Measurements from ENCODE around the gene PLA2G4B.
"Not testable (repeated sequence)": the region's sequence is repeated elsewhere in the genome, so short reads cannot be mapped to it uniquely, and the experiment has no call there.

PLA2G4B gene

DNA sequence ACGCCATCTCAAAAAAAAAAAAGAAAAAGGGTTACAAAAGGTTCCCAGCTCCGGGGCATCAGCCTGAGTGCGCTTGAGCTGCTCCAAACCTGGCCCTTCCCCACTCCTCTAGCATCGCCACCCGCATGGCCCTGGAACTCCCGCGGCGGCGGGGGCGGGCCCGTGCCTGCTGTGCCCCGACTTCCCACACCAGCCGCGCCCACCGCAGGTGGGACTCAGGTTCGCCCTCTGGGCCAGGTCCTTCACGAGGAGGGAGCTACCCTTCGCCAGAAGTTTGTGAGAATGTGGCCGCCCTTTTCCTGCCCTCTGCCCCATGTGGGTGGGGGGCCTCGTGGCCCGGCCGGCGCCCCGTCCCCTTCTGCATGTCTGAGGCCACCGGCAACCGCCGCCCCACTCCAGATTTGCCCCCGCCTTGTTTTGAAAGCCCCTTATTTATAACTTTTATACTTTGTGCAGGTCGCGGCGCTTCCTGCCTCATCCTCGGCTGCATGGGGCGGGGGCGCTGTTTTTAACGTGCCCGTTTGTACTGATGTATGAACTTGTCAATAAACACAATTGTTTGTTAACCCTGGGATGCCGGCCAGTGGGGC, 11.3 kb upstream of the PLA2G4B start:
- no peak for DNase-seq (ENCODE audit: low read depth, low spot score)

DNA sequence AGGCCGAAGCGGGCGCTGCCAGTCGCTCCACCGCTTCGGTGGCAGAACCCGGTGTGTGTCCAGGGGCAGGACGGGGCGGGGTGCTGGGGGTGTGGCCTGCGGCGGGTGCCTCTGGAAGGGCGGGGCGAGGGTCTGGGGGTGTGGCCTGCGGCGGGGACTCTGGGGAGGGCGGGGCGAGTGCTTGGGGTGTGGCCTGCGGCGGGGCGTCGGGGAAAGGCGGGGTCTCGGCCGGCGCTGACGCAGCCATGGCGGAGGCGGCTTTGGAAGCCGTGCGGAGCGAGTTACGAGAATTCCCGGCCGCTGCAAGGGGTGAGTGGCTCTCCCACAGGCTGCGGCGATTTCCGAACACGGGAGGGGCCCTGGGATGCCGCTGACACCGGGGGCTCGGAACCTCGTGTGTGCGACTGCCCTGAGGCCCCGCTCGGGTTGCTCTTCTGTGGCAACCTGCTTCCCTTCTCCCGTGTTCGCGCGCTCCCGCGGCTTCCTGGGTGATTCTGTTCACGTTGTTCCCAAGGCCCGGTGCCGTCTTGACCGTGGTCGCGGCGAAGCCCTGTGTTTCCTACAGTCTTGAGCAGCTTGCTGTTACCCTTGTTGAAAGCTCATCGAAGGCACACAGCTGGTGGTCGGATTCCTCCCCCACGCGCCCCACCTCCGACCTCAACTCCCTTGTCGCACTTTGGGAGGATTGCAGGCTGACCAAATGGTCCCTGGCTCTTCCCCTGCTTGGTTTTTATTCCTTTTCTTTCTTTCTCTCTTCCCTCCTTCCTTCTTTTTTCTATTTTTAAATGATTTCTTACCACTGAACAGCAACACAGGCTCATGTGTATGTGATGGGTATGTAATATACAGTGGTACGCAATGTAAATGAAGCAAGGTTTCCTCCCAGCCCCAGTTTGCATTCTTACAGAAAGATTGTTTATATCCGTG, 10.5 kb upstream of the PLA2G4B start, which contains the start of gene JMJD7:
Gene JMJD7, plus strand, starts transcription at position 213 of the 927 bp plus-strand sequence. Its CDS starts 33 bp downstream, at position 246.
- DNase-seq (ENCODE audit: low read depth, low spot score), result peak; percentile 97

DNA sequence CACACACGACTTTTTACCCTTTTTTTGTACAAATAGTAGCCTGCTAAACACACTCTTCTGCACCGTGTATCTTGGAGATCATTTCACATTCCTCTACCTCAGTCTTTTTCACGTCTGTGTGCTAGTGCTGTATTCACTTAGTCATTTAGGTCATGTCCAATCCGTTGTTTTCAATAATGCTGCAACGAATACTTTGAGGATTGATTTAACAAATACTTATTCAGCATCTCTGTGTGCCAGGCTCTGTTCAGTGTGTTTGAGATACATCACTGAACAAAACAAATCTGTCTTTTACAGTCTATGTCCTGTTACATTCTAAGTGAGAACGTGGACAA, 9.9 kb upstream of the PLA2G4B start:
- no peak for DNase-seq (ENCODE audit: low read depth, low spot score)

DNA sequence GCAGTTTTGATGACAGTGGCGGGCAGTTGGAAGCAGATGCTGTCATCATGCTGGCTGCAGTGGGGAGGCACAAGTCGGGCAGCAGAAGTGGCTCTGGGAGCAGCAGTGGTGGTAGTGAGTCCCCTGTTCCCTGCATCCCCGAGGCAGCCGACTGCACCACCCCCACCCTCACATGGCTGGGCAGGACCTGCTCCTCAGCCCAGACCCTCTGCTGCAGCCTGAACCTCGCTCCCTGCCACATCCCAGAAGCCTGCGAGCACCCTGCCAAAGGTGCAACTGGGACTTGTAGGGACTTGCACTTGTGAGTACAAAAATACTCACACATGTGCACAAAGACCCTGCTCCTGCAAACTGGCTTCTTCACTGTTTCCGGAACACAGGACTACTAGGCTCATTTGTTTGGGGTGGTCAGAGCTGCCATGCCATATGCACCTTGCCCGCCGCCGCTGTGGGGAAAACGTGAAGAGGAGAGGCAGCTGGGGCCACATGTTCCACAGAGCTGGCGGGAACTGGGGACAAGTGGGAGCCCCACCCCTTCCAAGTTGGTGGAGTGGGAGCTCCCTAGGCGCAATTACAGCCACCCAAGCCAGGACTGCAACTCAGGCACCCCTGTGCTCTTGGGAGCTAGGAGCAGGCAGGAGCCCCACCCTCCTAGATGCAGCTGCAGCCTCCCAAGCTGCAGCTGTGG, 8.5 kb upstream of the PLA2G4B start:
- no peak for DNase-seq (ENCODE audit: low read depth, low spot score)

DNA sequence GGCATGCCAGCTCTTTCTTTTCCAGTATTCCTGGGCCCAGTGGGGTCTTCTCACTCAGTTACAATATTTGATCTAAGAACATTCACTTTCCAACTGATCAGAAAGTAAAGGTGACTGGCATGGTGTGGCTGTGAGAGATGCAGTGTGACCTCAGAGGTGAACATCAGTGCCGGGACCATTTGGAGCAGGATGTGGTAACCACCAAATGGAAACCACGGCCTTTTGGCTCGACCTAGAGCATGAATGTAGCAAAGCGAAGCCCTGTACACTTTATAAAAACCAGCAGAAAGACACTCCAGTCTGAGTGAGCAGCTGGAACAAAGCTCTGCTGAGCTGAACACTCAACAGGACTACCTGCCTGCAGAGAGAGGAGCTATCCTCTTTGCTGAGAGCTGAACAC, 7.4 kb upstream of the PLA2G4B start:
- DNase-seq (ENCODE audit: low read depth, low spot score), result not testable (repeated sequence)

DNA sequence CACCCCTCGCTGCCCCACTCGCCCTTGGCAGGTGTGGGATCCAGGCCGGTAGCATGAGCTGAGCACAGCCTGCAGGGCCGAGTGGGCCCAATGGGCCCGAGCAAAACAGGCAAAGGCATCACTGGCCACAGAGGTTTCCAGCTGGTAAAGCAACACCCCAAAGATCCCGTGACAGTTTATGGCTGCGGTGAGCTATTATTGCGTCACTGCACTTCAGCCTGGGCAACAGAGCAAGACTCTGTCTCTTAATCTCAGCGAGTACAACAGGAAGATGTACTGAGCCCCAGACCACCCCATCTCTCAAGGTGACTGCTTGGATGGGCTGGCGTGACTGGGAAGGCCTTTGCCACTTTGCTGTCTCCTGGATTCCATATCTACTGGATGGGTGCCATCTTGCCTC, 6.4 kb upstream of the PLA2G4B start:
- DNase-seq (ENCODE audit: low read depth, low spot score), result no peak

DNA sequence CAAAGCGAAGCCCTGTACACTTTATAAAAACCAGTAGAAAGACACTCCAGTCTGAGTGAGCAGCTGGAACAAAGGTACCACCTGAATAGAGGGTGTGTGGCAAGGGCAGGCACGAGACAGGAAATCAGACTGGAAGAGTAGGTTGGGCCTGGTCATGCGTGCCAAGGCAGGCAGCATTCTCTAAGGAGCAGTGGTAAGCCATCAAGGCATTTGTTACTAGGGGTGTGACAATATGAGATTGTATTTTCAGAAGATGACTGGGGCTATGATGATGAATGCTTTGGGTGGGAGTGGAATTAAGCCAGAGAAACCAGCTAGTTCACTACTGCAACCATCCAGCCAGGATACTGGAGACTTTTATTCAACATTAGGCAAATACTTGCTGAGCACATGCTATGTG, 5.8 kb upstream of the PLA2G4B start:
- no peak for DNase-seq (ENCODE audit: low read depth, low spot score)

DNA sequence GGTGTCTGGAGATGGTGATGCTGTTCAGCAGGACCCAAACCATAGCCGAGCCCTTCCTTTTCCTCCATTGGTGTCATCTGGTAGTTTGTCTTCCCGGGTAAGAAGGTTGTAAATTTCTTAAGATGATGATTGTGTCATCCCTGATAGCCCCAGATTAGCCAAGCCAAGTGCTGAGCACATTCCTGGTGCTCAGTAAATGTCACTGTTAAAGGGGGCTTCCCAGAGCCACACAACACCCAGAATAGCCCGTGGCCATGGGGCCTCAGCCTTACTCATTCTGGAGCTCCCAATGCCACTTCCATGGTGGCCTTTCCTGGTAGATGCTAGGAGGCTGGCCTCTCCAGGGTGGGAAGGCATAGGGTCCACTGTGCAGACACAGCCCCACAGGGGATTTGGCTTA, 4.6 kb upstream of the PLA2G4B start:
- no peak for DNase-seq (ENCODE audit: low read depth, low spot score)

DNA sequence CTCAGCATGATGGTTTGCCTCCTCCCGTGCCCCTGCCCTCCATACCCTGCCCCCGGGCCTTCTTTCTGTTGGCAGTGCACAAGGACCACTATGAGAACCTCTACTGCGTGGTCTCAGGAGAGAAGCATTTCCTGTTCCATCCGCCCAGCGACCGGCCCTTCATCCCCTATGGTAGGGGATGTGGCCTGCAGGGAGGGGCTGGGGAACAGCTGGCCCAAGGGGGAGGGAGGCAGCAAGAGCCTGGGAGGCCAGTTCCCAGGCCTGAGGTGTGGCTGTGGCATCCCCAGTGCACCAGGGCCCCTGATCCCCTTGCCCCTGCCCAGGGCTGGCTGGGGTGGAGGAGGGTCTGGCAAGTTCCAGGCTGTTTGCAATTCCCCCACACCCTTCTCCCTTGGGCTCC, 2.6 kb upstream of the PLA2G4B start:
- DNase-seq (ENCODE audit: low read depth, low spot score), result no peak

DNA sequence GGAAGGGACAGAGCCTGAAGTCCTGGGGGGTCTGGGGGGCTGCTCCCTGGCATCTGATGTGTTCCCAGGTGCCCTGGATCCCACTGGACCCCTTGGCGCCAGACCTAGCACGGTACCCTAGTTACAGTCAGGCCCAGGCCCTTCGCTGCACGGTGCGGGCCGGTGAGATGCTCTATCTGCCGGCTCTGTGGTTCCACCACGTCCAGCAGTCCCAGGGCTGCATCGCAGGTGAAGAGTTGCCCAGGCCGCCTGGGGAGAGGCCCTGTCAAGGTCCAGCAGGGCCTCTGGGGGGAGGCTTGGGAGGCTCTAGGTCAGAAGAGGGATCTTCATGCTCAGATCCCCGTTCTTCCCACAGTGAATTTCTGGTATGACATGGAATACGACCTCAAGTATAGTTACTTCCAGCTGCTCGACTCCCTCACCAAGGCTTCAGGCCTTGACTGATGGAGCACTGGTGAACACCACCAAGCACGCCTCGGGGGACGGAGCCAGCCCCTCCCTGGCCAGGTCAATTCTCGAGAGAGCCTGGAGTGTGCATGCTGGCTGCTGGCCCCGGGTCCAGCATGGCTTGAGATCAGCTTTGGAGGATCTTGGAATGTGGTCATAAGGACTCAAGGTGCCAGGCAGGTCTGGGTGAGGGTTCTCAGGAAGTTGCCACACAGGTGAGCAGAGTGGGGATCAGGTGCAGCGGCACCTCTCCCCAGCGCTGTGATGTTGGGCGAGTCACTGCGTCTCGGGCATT, 1.8 kb upstream of the PLA2G4B start:
- DNase-seq (ENCODE audit: low read depth, low spot score), result no peak

DNA sequence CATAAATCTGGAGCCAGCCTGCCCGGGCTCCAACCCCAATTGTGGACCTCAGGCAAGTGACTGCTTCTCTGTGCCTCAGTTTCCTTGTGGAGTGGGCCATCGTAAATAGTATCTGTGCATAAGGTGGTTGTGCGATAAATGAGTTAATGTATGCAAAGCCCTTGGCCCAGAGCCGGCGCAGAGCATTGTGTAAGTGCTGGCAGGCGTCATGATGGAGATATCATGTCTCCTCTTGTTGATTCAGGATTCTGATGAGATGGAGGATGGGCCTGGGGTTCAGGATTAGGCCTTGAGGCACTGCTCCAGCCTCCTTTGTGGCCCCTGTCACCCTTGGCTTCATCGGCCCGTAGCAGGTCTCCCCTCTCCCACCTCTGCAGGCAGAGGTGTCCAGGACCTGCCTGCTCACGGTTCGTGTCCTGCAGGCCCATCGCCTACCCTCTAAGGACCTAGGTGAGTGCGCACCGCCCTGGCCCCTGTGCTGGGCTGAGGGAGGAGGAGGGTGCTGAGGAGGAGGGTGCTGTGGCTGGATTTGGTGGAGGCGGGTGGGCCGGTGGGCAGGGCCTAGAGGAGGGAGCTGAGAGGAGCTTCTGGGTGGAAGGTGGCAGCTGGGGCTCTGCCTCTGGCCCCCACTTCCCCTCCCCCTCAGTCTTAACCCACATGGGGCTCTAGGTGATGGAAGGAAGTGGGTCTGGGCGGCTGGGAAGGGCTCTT, 1.3 kb downstream of the PLA2G4B start:
- no peak for DNase-seq (ENCODE audit: low read depth, low spot score)

DNA sequence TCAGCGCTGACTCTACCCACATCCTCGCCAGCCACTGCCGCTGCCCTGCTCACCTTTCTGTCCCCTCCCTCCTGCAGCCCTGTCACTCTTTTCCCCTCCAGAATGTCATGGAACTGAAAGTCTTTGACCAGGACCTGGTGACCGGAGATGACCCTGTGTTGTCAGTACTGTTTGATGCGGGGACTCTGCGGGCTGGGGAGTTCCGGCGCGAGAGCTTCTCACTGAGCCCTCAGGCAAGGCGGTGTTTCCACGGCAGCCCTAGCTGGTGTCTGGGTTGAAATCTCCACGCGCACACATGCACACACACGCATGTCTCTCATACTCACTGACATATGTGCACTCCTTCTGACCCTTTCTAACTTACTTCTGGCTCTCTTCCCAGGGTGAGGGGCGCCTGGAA, 2.0 kb downstream of the PLA2G4B start:
- no peak for DNase-seq (ENCODE audit: low read depth, low spot score)

DNA sequence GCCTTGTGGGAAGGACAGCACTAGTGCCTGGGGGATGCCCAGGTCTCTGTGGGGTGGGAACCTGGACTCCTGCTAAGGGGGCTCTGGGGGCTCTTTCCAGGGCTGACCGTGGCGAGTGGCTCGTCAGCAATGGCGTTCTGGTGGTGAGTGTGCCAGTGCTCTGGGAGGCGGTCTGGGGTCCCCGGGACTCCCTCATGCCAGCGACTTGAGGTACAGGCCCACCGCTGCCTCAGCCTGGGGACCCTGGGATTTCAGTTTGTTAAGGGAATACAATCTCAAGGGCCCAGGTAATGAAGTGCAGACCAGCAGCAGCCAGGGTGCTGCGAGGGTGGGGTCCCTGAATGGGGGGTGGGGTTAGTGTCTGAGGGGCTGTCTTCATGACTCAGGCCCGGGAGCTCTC, 2.5 kb downstream of the PLA2G4B start:
- DNase-seq (ENCODE audit: low read depth, low spot score), result no peak

DNA sequence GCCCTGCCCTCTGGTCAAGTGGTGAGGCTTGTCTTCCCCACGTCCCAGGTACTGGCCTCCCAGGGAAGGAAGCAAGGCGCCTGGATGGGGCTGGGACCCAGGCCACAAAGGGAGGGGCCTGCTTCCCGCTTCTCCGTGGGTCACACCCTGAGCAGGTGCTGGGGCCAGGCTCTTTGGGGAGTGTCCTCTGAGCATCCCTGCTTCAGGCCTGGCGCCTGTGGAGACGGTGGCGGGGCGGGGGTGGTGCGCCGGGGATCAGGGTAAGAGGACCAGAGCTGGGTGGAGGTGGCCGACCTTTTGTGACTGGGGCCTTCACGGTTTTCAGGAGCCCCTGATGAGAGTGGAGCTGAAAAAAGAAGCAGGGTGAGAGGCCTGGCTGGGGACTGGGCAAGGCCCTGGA, 3.6 kb downstream of the PLA2G4B start:
- no peak for DNase-seq (ENCODE audit: low read depth, low spot score)

DNA sequence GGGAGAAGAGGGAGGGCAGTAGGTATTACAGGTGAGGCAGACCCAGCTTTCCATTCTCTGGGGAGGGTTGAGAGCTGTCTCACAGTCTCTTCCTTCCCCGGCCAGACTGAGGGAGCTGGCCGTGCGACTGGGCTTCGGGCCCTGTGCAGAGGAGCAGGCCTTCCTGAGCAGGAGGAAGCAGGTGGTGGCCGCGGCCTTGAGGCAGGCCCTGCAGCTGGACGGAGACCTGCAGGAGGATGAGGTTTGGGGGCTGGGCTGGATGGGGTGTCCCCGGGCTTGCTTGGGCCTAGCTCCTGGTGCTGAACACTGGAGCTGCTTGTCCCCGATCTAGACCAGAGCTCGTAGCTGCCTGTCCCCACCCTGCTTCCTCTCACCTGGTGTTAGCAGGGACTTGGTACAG, 4.9 kb downstream of the PLA2G4B start:
- no peak for DNase-seq (ENCODE audit: low read depth, low spot score)

DNA sequence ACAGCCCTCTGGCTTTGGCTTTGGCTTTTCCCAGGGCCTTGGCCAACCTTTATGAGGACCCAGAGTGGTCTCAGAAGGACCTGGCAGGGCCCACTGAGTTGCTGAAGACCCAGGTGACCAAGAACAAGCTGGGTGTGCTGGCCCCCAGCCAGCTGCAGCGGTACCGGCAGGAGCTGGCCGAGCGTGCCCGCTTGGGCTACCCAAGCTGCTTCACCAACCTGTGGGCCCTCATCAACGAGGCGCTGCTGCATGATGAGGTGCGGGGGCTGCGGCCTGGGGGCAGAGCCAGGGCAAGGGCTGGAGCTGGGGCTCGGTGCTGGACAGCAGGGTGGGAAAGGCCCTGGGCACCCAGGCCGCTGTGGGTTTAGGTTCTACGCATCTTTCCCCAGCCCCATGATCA, 6.2 kb downstream of the PLA2G4B start:
- no peak for DNase-seq (ENCODE audit: low read depth, low spot score)

DNA sequence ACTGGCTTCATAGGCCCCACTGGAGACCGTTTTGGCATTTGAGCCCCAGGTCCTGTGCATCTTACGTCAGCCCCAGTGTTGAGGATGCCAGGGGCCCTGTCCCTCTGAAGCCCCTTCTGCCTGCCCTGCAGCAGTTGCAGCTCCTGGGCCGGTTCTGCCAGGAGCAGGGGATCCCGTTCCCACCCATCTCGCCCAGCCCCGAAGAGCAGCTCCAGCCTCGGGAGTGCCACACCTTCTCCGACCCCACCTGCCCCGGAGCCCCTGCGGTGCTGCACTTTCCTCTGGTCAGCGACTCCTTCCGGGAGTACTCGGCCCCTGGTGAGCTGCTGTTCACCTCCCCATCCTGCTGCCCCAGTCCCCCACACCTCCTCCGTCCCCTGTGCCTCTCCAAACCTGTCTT, 8.6 kb downstream of the PLA2G4B start:
- DNase-seq (ENCODE audit: low read depth, low spot score), result no peak

DNA sequence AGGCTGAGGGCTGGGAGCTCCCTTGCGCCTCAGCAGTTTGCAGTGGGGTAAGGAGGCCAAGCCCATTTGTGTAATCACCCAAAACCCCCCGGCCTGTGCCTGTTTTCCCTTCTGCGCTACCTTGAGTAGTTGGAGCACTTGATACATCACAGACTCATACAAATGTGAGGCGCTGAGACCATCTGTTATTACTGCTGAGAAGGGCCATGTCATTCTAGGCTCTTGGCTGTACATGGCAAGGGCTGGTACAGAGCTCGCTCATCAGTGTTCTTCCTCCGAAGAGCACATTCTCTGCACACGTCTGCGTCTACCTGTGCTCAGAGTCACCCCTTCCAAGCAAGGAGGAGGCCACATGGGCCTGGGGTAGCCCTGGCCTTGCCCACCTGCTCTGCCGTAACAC, 9.3 kb downstream of the PLA2G4B start:
- no peak for DNase-seq (ENCODE audit: low read depth, low spot score)

DNA sequence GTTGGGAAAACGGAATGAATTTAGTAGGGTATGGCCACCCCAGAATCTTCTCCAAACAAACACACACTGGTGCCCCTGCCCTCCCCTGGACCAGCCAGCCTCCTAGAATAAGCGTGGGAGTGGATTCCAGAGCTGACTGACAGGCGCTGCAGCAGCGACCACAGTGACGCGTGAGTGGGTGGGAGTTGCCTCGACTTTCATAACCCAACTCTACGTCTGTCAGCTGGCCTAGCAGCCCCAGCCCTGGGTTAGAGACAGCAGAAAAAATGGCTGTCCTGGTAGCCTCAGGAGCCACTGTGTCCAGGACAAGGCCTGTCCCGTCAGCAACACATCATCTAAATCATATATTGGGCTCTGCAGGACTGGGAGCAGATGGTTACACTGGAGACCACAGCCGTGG, 10.0 kb downstream of the PLA2G4B start:
- no peak for DNase-seq (ENCODE audit: low read depth, low spot score)

DNA sequence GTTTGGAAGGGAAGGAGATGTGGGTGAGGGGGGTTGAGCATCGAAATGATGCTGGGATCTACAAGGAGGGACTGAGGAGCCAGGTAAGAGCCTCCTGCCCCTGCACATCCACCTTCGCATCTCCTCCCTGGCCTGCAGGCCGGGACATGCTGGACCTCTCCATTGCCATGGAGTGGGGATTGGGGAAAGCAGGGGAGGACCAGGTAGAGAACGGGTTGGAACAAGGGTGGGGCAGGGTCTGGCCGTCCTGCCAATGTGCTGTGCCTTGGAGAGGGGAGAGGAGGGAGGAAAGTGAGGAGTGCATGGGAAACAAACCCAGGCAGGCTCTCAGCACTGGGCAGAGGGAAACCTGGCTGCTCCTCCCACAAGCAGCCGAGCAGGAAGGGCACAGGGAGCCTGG, 10.6 kb downstream of the PLA2G4B start:
- no peak for DNase-seq (ENCODE audit: low read depth, low spot score)

DNA sequence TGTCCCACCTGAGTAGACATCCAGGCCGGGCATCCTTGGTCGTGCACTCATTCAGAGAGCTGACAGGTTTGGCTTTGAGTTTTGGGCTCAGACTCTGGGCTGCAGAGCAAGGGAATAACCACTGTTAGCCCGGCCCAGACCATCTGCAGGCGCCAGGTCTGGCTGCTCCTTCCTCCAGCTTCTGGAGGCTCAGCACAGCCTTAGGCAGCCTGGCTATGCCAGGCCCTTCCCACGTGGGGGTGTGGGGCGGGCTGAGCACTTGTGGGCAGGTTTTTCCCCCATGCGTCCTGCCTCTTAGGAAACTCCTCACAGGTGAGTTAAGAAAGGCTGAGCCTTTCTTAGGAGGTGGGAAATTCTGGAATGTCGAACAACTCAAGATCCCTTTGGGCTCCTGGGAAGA, 11.2 kb downstream of the PLA2G4B start:
- no peak for DNase-seq (ENCODE audit: low read depth, low spot score)

Measured in activated naive CD8-positive, alpha-beta T cell treated with anti-CD3 and anti-CD28 coated beads, Interleukin-2, amount 50 U/mL, for 16 hours (primary cell).